K562 (cell line): ENCODE measurements around the gene NPIPB6. TPM values are rescaled to one million over a fixed set of nuclear protein-coding genes. Genes with fewer than 3 reads are reported as not detected.
A peak's percentile ranks its signal among the peaks of the same experiment; 100 is the strongest.

Source experiments
- BRF1 ChIP-seq: IDR thresholded peaks from 3 replicates; pipeline ENCODE4 v1.6.1; 2011; ENCODE audit warnings: borderline replicate concordance, mild to moderate bottlenecking; ENCODE audit not compliant: insufficient read length; ENCODE audit errors: extremely low read depth
- FOXA3 ChIP-seq, 2 experiments: fragments of 450-650 bp in 1 of 2; sonication (generic) in 1 of 2; formaldehyde crosslinking; IDR thresholded peaks in 1 of 2; conservative IDR thresholded peaks in 1 of 2; 2 replicates each; pipeline versions ENCODE4 v1.4.0 to v1.8.0; 2020 to 2022; ENCODE audit warnings: mild to moderate bottlenecking in 2 of 2, missing genetic modification reagents in 1 of 2
- HDGF ChIP-seq: fragments of 450-650 bp; IDR thresholded peaks from 2 replicates; pipeline ENCODE4 v1.6.1; 2016
- PREB ChIP-seq: sonication (generic); formaldehyde crosslinking; IDR thresholded peaks from 2 replicates; pipeline ENCODE4 v1.8.1; 2023; ENCODE audit warnings: mild to moderate bottlenecking, missing genetic modification reagents
- SNRNP70 ChIP-seq: fragments of 200-400 bp; formaldehyde crosslinking; optimal IDR thresholded peaks from 2 replicates; pipeline ENCODE3; 2017; ENCODE audit warnings: low read depth, low read length
- SP1 ChIP-seq: sonication (generic); formaldehyde crosslinking; IDR thresholded peaks from 2 replicates; pipeline ENCODE4 v1.8.1; 2022; ENCODE audit warnings: mild to moderate bottlenecking, missing genetic modification reagents
- TCF3 ChIP-seq: sonication (generic); formaldehyde crosslinking; IDR thresholded peaks from 2 replicates; pipeline ENCODE4 v1.4.0; 2020; ENCODE audit warnings: mild to moderate bottlenecking, missing genetic modification reagents
- TEAD1 ChIP-seq, 2 experiments: fragments of 450-650 bp in 1 of 2; sonication (generic) in 1 of 2; formaldehyde crosslinking; IDR thresholded peaks; 2 replicates each; pipeline versions ENCODE4 v1.4.0 to v1.8.0; 2020 to 2022; ENCODE audit warnings: mild to moderate bottlenecking in 2 of 2, missing genetic modification reagents in 1 of 2
- ZNF232 ChIP-seq: sonication (generic); formaldehyde crosslinking; IDR thresholded peaks from 2 replicates; pipeline ENCODE4 v1.8.0; 2022; ENCODE audit warnings: mild to moderate bottlenecking, missing genetic modification reagents
- polyA plus RNA-seq, 8 experiments: library from polyadenylated mRNA; depleted of rRNA in 4 of 8; stranded (reverse) in 5 of 8; unstranded in 3 of 8; fragments of >200 nt; fragmentation: Nextera tagmentation in 2 of 8; fragmentation: Illumina TruSeq in 1 of 8; extraction: Ambion mirVana in 2 of 8; extraction: Trizol in 1 of 8; gene quantifications; 2 replicates each; pipeline versions ENCODE4 v1.2.1 to v1.2.3, GENCODE V29; 2011 to 2014; ENCODE audit warnings: inconsistent platforms in 1 of 8, missing spikeins in 1 of 8
- total RNA-seq, 7 experiments: library from RNA; depleted of rRNA in 6 of 7; stranded (reverse); fragments of >200 nt in 6 of 7; fragmentation: Illumina TruSeq in 2 of 7; extraction: Trizol in 2 of 7; gene quantifications; 2 replicates each; pipeline versions ENCODE4 v1.2.1 to v1.2.3, GENCODE V29; 2011 to 2021; ENCODE audit warnings: low replicate concordance in 1 of 7
- TF ChIP-seq, protein P1 (sequence below), 2 experiments: fragments of 450-650 bp in 1 of 2; sonication (generic) in 1 of 2; formaldehyde crosslinking in 1 of 2; IDR thresholded peaks; 2 replicates each; pipeline versions ENCODE4 v1.7.1 to v1.9.0; 2016 to 2022; ENCODE audit warnings: inconsistent platforms in 1 of 2, mild to moderate bottlenecking in 1 of 2, missing genetic modification reagents in 1 of 2
- TF ChIP-seq, protein P2 (sequence below), 3 experiments: IDR thresholded peaks in 2 of 3; conservative IDR thresholded peaks in 1 of 3; 2 replicates each; pipeline ENCODE4 v1.5.1; 2011 to 2012; ENCODE audit warnings: low read length in 3 of 3, mild to moderate bottlenecking in 3 of 3, control low read depth in 2 of 3, improper control_type of control experiment in 1 of 3, inconsistent platforms in 1 of 3, low read depth in 1 of 3, mixed read lengths in 1 of 3, moderate library complexity in 1 of 3; ENCODE audit not compliant: insufficient read depth in 2 of 3
- TF ChIP-seq, protein P3 (sequence below), 2 experiments: IDR thresholded peaks; 2 replicates each; pipeline ENCODE4 v1.6.1; 2012; ENCODE audit warnings: improper control_type of control experiment in 2 of 2, low read depth in 2 of 2, low read length in 2 of 2, borderline replicate concordance in 1 of 2

NPIPB6 gene
- total and polyA plus RNA-seq, 9 of the 15 experiments (the other 6 are each of a cell fraction or from before 2014, with no cell fraction given), result 0.03 to 0.91 (median 0.40) TPM; not detected in 1

GRCh38 chr16:28304214-28304613 is 59.1 kb downstream of the NPIPB6 start (continued):
- TF ChIP-seq PREB (CRISPR knock-in tag), result no peak
- TF ChIP-seq, protein P1, sequence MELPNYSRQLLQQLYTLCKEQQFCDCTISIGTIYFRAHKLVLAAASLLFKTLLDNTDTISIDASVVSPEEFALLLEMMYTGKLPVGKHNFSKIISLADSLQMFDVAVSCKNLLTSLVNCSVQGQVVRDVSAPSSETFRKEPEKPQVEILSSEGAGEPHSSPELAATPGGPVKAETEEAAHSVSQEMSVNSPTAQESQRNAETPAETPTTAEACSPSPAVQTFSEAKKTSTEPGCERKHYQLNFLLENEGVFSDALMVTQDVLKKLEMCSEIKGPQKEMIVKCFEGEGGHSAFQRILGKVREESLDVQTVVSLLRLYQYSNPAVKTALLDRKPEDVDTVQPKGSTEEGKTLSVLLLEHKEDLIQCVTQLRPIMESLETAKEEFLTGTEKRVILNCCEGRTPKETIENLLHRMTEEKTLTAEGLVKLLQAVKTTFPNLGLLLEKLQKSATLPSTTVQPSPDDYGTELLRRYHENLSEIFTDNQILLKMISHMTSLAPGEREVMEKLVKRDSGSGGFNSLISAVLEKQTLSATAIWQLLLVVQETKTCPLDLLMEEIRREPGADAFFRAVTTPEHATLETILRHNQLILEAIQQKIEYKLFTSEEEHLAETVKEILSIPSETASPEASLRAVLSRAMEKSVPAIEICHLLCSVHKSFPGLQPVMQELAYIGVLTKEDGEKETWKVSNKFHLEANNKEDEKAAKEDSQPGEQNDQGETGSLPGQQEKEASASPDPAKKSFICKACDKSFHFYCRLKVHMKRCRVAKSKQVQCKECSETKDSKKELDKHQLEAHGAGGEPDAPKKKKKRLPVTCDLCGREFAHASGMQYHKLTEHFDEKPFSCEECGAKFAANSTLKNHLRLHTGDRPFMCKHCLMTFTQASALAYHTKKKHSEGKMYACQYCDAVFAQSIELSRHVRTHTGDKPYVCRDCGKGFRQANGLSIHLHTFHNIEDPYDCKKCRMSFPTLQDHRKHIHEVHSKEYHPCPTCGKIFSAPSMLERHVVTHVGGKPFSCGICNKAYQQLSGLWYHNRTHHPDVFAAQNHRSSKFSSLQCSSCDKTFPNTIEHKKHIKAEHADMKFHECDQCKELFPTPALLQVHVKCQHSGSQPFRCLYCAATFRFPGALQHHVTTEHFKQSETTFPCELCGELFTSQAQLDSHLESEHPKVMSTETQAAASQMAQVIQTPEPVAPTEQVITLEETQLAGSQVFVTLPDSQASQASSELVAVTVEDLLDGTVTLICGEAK (IDR thresholded peaks at IDR 0.05), result peak; percentile 61; the same call in 1 of the 2 replicates
- TF ChIP-seq, protein P1 (CRISPR knock-in tag; IDR thresholded peaks at IDR 0.05), result 0 out of 2 replicates have a peak, but pooled peaks have one; percentile 35
- TF ChIP-seq, protein P2, sequence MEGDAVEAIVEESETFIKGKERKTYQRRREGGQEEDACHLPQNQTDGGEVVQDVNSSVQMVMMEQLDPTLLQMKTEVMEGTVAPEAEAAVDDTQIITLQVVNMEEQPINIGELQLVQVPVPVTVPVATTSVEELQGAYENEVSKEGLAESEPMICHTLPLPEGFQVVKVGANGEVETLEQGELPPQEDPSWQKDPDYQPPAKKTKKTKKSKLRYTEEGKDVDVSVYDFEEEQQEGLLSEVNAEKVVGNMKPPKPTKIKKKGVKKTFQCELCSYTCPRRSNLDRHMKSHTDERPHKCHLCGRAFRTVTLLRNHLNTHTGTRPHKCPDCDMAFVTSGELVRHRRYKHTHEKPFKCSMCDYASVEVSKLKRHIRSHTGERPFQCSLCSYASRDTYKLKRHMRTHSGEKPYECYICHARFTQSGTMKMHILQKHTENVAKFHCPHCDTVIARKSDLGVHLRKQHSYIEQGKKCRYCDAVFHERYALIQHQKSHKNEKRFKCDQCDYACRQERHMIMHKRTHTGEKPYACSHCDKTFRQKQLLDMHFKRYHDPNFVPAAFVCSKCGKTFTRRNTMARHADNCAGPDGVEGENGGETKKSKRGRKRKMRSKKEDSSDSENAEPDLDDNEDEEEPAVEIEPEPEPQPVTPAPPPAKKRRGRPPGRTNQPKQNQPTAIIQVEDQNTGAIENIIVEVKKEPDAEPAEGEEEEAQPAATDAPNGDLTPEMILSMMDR (IDR thresholded peaks at IDR 0.05 in 2 of 3, conservative IDR thresholded peaks at IDR 0.05 in 1 of 3; ENCODE audit: insufficient read depth in 2 of 3, low read depth in 1 of 3, low read length in 3 of 3), result no peak
- TF ChIP-seq ZNF232 (CRISPR knock-in tag), result peak; percentile 91
- TF ChIP-seq FOXA3 (CRISPR knock-in tag; conservative IDR thresholded peaks at IDR 0.05 in 1 of 2, IDR thresholded peaks at IDR 0.05 in 1 of 2), result no peak
- no peak for TF ChIP-seq HDGF
- TF ChIP-seq TEAD1 (CRISPR knock-in tag; IDR thresholded peaks at IDR 0.05), result peak in 1 of 2 experiments; percentile 56; a peak in 1 of 4 replicates
- TF ChIP-seq SP1 (CRISPR knock-in tag), result peak; percentile 20; the same call in 1 of the 2 replicates
- no peak for TF ChIP-seq BRF1
- TF ChIP-seq, protein P3, sequence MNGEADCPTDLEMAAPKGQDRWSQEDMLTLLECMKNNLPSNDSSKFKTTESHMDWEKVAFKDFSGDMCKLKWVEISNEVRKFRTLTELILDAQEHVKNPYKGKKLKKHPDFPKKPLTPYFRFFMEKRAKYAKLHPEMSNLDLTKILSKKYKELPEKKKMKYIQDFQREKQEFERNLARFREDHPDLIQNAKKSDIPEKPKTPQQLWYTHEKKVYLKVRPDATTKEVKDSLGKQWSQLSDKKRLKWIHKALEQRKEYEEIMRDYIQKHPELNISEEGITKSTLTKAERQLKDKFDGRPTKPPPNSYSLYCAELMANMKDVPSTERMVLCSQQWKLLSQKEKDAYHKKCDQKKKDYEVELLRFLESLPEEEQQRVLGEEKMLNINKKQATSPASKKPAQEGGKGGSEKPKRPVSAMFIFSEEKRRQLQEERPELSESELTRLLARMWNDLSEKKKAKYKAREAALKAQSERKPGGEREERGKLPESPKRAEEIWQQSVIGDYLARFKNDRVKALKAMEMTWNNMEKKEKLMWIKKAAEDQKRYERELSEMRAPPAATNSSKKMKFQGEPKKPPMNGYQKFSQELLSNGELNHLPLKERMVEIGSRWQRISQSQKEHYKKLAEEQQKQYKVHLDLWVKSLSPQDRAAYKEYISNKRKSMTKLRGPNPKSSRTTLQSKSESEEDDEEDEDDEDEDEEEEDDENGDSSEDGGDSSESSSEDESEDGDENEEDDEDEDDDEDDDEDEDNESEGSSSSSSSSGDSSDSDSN (IDR thresholded peaks at IDR 0.05; ENCODE audit: borderline replicate concordance in 1 of 2, low read depth in 2 of 2, low read length in 2 of 2), result 0 out of 4 replicates have a peak, but pooled peaks of 1 of the 2 experiments have one; percentile 58
- peak; percentile 38; the same call in 1 of the 2 replicates for TF ChIP-seq TCF3 (CRISPR knock-in tag)
- no peak for TF ChIP-seq SNRNP70
